ENCODE measurements around the gene CFAP20DC. TPM values are rescaled to one million over a fixed set of nuclear protein-coding genes. Genes with fewer than 3 reads are reported as not detected.
A peak's percentile ranks its signal among the peaks of the same experiment; 100 is the strongest.

Gene CFAP20DC
- total and polyA plus RNA-seq, 2 experiments from 2014 or later = 2.2 to 2.3 TPM

- Histone ChIP-seq H3K27me3 (no peaks in the 10 kb centered on the region), H3K27ac (no peak overlapping the region), H3K4me2 (no peak overlapping the region), H3K9me3 (ENCODE audit: low read depth) (no peaks in the 10 kb centered on the region), H2AFZ (no peak overlapping the region), H3K4me3 (no peak overlapping the region), H3K79me2 (no peaks in the 10 kb centered on the region), H3K4me1 (ENCODE audit: insufficient read depth) (peaks cover 5% of the 10 kb centered on the region), H3K36me3 (replicated peaks; ENCODE audit: insufficient read depth, low read depth) (no peaks in the 10 kb centered on the region), H4K20me1 (ENCODE audit: insufficient read depth, poor library complexity, severe bottlenecking) (no peaks in the 10 kb centered on the region), H3K9me2 (replicated peaks; ENCODE audit: insufficient read depth) (no peaks in the 10 kb centered on the region)
- DNase-seq (ENCODE audit: low spot score) = no peak
- TF ChIP-seq EZH2 (IDR thresholded peaks at IDR 0.05; ENCODE audit: borderline replicate concordance) (no peak), EZH2phosphoT487 (IDR thresholded peaks at IDR 0.05; ENCODE audit: low read depth, severe bottlenecking, unreplicated experiment) (no peak), CTCF (IDR thresholded peaks at IDR 0.05; ENCODE audit: poor library complexity) (no peak)
- 94% methylated on average over 8 of the region's 8 CpGs for WGBS (ENCODE audit: low lambda C conversion rate, missing lambda C conversion rate)
Observed at GRCh38 chr3:59001675-59002074, 48.1 kb downstream of the CFAP20DC start.

GRCh38 chr3:58999774-59000160 lies 50.1 kb downstream of the CFAP20DC start:
- Histone ChIP-seq H3K27me3 (no peaks in the 10 kb centered on the region), H3K9me3 (ENCODE audit: low read depth) (no peaks in the 10 kb centered on the region), H3K4me3 (no peak overlapping the region), H2AFZ (no peak overlapping the region), H3K4me1 (ENCODE audit: insufficient read depth) (peaks cover 5% of the 10 kb centered on the region), H3K9me2 (replicated peaks; ENCODE audit: insufficient read depth) (no peaks in the 10 kb centered on the region), H3K4me2 (no peak overlapping the region), H4K20me1 (ENCODE audit: insufficient read depth, poor library complexity, severe bottlenecking) (no peaks in the 10 kb centered on the region), H3K36me3 (replicated peaks; ENCODE audit: insufficient read depth, low read depth) (no peaks in the 10 kb centered on the region), H3K79me2 (no peaks in the 10 kb centered on the region), H3K27ac (peak overlapping the region; percentile 56)
- 91% methylated on average over 1 of the region's 1 CpG for WGBS (ENCODE audit: low lambda C conversion rate, missing lambda C conversion rate)
- no peak for DNase-seq (ENCODE audit: low spot score)
- TF ChIP-seq CTCF (IDR thresholded peaks at IDR 0.05; ENCODE audit: poor library complexity) (no peak), EZH2 (IDR thresholded peaks at IDR 0.05; ENCODE audit: borderline replicate concordance) (no peak), EZH2phosphoT487 (IDR thresholded peaks at IDR 0.05; ENCODE audit: low read depth, severe bottlenecking, unreplicated experiment) (no peak)

- WGBS (ENCODE audit: low lambda C conversion rate, missing lambda C conversion rate) = 53% methylated on average over 2 of the region's 2 CpGs
- no peaks in the 10 kb centered on the region for H3K36me3 ChIP-seq (replicated peaks; ENCODE audit: insufficient read depth, low read depth)
- H2AFZ ChIP-seq = no peak overlapping the region
- TF ChIP-seq EZH2 (IDR thresholded peaks at IDR 0.05; ENCODE audit: borderline replicate concordance) = no peak
- no peak for TF ChIP-seq EZH2phosphoT487 (IDR thresholded peaks at IDR 0.05; ENCODE audit: low read depth, severe bottlenecking, unreplicated experiment)
- no peak for TF ChIP-seq CTCF (IDR thresholded peaks at IDR 0.05; ENCODE audit: poor library complexity)
- H3K27ac ChIP-seq = peak overlapping the region; percentile 56
- H3K79me2 ChIP-seq = no peaks in the 10 kb centered on the region
- H3K9me2 ChIP-seq (replicated peaks; ENCODE audit: insufficient read depth) = no peaks in the 10 kb centered on the region
- H3K27me3 ChIP-seq = no peaks in the 10 kb centered on the region
- no peaks in the 10 kb centered on the region for H4K20me1 ChIP-seq (ENCODE audit: insufficient read depth, poor library complexity, severe bottlenecking)
- H3K4me2 ChIP-seq = no peak overlapping the region
- H3K9me3 ChIP-seq (ENCODE audit: low read depth) = no peaks in the 10 kb centered on the region
- peaks cover 5% of the 10 kb centered on the region for H3K4me1 ChIP-seq (ENCODE audit: insufficient read depth)
- H3K4me3 ChIP-seq = no peak overlapping the region
- DNase-seq (ENCODE audit: low spot score) = peak; percentile 18
Observed at GRCh38 chr3:58999134-58999773, 50.6 kb downstream of the CFAP20DC start.
